Measurements from ENCODE around the gene LRRIQ1. TPM values are rescaled to one million over a fixed set of nuclear protein-coding genes. Genes with fewer than 3 reads are reported as not detected.

The LRRIQ1 gene
- total and polyA plus RNA-seq, 8 donors, result 0.31 to 2.0 (median 0.74) TPM

DNA sequence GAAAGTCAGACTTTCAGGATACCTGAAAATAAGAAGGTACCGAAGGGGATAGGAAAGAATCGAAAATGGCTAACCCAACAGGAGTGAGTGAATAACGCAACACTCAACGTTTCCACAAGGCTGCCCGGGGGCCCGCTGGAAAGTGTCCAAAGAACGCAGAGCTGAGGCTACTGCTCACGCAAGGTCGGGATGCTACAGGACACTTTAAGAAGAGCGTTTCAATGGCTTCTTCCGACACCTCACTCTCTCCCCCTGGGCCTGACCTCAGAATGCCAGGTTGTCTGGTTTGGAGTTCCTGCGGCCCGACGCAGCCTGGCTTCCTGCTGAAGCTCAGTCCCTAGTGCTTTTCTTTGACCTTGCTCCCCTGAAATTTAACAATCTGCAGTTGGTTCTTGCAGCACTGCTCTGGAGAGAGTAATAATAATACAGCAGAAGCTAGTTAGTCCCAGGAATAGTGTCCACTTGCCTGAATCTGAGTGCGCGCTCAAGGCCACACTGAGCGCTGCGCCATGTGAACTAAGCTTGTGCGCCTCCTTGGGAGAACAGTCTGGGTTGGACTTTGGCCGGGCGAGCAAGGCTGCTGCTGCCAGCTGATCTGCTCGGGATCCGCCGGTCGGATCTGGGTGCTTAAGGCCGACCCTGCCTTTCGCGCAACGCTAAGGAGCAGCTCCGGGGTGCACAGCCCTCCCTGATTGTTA is 241.9 kb downstream of the LRRIQ1 start:
- DNase-seq (peak in 2 of 6 donors; percentile 11 to 41), ATAC-seq (peak in 3 of 4 donors; percentile 31 to 61 (median 43)), FAIRE-seq (no peak)
- Histone ChIP-seq H3K9me3 (no peaks in the 10 kb centered on the region), H3K27me3 (peaks cover 11 to 84% (median 31%) of the 10 kb centered on the region in 4 donors), H3K4me3 (no peak overlapping the region), H3K27ac (no peak overlapping the region), H3K4me1 (peaks cover 0 to 4% (median 0%) of the 10 kb centered on the region in 3 donors), H3K36me3 (no peaks in the 10 kb centered on the region)
- TF ChIP-seq, protein P1, sequence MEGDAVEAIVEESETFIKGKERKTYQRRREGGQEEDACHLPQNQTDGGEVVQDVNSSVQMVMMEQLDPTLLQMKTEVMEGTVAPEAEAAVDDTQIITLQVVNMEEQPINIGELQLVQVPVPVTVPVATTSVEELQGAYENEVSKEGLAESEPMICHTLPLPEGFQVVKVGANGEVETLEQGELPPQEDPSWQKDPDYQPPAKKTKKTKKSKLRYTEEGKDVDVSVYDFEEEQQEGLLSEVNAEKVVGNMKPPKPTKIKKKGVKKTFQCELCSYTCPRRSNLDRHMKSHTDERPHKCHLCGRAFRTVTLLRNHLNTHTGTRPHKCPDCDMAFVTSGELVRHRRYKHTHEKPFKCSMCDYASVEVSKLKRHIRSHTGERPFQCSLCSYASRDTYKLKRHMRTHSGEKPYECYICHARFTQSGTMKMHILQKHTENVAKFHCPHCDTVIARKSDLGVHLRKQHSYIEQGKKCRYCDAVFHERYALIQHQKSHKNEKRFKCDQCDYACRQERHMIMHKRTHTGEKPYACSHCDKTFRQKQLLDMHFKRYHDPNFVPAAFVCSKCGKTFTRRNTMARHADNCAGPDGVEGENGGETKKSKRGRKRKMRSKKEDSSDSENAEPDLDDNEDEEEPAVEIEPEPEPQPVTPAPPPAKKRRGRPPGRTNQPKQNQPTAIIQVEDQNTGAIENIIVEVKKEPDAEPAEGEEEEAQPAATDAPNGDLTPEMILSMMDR (IDR thresholded peaks at IDR 0.05), result no peak
- WGBS, 2 donors, result 10 to 16% methylated on average over 30 of the region's 30 CpGs
- intact Hi-C loops (cut with DNase I), result no loop called here

DNA sequence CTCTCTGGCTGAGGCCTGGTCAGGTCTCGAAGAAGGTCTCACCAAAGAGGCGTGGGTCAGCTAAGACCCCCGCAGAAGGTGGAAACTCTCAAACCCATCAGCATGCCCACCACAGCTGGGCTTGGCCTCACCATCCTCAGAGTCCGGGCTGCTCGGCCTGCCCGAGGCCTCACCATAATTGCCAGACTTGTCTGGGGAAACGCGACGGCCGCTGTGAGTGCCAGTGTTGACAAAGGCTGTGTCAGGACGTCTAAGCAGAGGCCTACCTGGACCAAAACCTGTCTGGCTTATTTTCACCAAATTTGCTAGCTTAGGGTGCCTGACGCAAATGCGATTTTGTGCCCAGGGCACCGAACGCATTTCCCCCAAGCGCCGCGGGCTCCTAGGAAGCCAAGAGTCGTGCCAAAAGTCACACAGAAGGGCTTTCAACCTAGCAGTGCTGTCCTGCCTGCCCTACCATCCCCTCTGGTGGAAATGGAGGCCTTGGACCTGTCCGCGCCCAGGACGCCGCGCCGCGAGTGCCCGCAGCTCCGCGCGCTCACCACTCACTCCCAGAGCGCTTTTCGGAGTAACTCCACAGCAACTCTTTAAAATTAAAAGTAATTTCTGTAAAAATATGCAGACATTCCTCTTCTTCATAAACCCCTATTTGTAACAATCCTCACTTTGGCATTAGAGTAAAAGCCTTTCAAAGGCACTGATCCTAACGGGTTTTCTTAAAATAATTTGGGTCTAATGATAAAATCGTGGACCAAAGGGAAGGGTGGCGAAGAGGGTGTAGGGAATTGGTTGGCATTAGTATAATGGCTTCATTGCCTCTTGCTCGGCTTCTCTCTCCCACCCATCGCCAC is 242.7 kb downstream of the LRRIQ1 start:
- peak in 1 of 4 donors; percentile 17 for ATAC-seq
- Histone ChIP-seq H3K36me3 (no peaks in the 10 kb centered on the region), H3K27me3 (peaks cover 11 to 86% (median 32%) of the 10 kb centered on the region in 4 donors), H3K4me1 (peaks cover 0 to 4% (median 0%) of the 10 kb centered on the region in 3 donors), H3K27ac (no peak overlapping the region), H3K4me3 (no peak overlapping the region), H3K9me3 (peaks cover 0 to under 1% (median 0%) of the 10 kb centered on the region in 4 donors)
- DNase-seq, result peak in 2 of 6 donors; percentile 47 to 54
- no peak for FAIRE-seq
- intact Hi-C loops (cut with DNase I), result no loop called here
- TF ChIP-seq, protein P1 (IDR thresholded peaks at IDR 0.05), result no peak
- whole genome bisulfite sequencing, 2 donors, result 30 to 32% methylated on average over 37 of the region's 37 CpGs

DNA sequence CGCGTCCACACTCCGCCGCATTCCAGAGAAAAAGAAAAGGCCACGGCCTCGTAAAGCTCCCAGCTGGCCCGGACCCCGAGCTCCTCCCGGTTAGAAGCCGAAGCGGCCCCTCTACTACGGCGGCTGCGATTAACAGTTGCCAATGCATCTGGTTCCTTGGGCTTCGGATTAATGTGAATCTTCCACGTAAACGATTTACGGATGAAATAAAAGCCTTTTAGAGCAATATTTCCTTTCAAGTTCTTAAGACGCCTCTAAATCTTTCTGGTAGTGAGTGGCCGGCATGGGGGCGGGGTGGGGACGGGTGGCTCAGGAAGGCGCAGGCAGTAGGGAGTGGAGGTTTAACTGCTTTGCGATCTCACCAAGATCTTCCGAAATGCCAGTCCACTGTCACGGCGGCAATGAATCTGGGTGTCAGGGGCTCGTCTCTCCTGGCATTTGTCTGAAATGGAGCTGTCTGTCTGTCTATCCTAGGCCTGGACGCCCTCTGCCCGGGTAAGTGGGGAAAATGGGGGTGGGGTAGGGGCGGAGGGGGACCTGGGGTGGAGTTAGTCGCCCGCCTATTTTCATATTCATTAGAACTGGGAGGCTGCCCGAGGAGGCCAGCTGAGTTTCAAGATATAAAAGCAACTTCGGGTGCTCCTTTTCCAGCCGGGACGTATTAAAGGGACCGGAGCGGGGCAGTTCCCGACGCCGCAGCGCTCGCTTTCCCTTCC is 243.5 kb downstream of the LRRIQ1 start:
- Histone ChIP-seq H3K4me1 (peaks cover 0 to 4% (median 0%) of the 10 kb centered on the region in 3 donors), H3K9me3 (peaks cover 0 to 4% (median 0%) of the 10 kb centered on the region in 4 donors), H3K36me3 (no peaks in the 10 kb centered on the region), H3K27ac (no peak overlapping the region), H3K4me3 (peak overlapping the region in 1 of 4 donors; percentile 44), H3K27me3 (peaks cover 11 to 90% (median 35%) of the 10 kb centered on the region in 4 donors)
- intact Hi-C loops (cut with DNase I), result no loop called here
- DNase-seq (peak in 4 of 6 donors; percentile 9 to 49 (median 31)), FAIRE-seq (no peak), ATAC-seq (peak in 3 of 4 donors; percentile 16 to 70 (median 63))
- TF ChIP-seq, protein P1 (IDR thresholded peaks at IDR 0.05), result no peak
- 8% methylated on average over 43 to 44 of the region's 44 CpGs for WGBS, 2 donors

DNA sequence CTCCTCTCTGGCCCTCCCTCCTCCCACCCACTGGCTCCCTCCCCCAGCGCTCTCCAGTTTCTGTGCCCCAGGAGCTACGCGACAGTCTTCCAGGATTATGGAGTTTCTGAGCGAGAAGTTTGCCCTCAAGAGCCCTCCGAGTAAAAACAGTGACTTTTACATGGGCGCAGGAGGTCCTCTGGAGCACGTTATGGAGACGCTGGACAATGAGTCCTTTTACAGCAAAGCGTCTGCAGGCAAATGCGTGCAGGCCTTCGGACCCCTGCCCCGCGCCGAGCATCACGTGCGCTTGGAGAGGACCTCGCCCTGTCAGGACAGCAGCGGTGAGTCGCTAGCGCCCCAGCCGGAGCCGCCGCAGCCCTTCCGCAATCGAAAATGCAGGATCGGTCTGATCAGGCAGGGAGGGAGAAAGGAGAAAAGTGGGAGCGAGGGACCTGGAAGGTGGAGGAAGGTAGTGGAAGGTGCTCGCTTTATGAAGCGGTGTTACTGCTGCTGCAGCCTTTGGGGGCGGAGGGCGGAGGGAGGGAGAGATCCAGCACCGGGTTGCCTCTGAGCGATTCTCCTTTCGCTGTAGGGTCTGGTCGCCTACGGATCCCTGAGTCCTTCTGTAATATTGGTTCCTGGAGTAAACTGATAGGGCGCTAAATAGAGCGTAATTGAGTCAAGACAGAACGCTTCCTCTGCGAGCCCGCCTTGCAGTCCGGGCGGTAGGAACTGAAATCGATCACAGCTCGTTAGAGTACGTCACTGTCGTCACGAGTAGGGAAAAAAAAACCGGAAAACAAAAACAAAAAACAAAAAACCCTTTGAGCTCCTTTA is 244.2 kb downstream of the LRRIQ1 start, which contains the start of gene ALX1:
Gene ALX1, plus strand, starts transcription at position 56 of the 819 bp plus-strand sequence. Its CDS starts 42 bp downstream, at position 98.
- no peaks in the 10 kb centered on the region for H3K36me3 ChIP-seq
- peaks cover 11 to 91% (median 34%) of the 10 kb centered on the region in 4 donors for H3K27me3 ChIP-seq
- peaks cover 0 to 4% (median 0%) of the 10 kb centered on the region in 3 donors for H3K4me1 ChIP-seq
- intact Hi-C loops (cut with DNase I), result no loop called here
- peak; percentile 28 to 68 (median 55) for ATAC-seq
- peak within 1 kb of the TSS in 2 of 4 donors; percentile 26 to 44 for H3K4me3 ChIP-seq
- no peak within 1 kb of the TSS for H3K27ac ChIP-seq
- DNase-seq, result peak in 4 of 6 donors; percentile 12 to 79 (median 40)
- TF ChIP-seq, protein P1 (IDR thresholded peaks at IDR 0.05), result no peak
- 4 to 5% methylated on average over 49 of the region's 49 CpGs for WGBS, 2 donors
- FAIRE-seq, result no peak
- peaks cover 0 to 4% (median 0%) of the 10 kb centered on the region in 4 donors for H3K9me3 ChIP-seq

Data from pancreas (tissue), 10 donors.